ENCODE measurements around the gene R3HDM2. TPM values are rescaled to one million over a fixed set of nuclear protein-coding genes. Genes with fewer than 3 reads are reported as not detected.

Gene R3HDM2
- total and polyA plus RNA-seq, 2 of the 13 experiments (the other 11 are each of a cell fraction or from before 2014, with no cell fraction given) = 11.1 to 23.5 TPM

GRCh38 chr12:57456145-57456700 lies 25.4 kb upstream of the R3HDM2 start (continued):
- TF ChIP-seq ATF3 (CRISPR knock-in tag; IDR thresholded peaks at IDR 0.05) = no peak
- 0 out of 2 replicates have a peak, but pooled peaks have one; percentile 20 for TF ChIP-seq TBX2 (CRISPR knock-in tag; IDR thresholded peaks at IDR 0.05; ENCODE audit: borderline replicate concordance)
- TF ChIP-seq ZFYVE20 (CRISPR knock-in tag; IDR thresholded peaks at IDR 0.05; ENCODE audit: borderline replicate concordance, low read depth) = no peak
- TF ChIP-seq SNAI1 (CRISPR knock-in tag; IDR thresholded peaks at IDR 0.05; ENCODE audit: borderline replicate concordance) = no peak
- no peak for TF ChIP-seq ZNF580 (CRISPR knock-in tag; IDR thresholded peaks at IDR 0.05; ENCODE audit: borderline replicate concordance, low read depth)
- no peak for TF ChIP-seq MLX (CRISPR knock-in tag; IDR thresholded peaks at IDR 0.05)
- no peak for TF ChIP-seq NPAS2 (CRISPR knock-in tag; IDR thresholded peaks at IDR 0.05; ENCODE audit: borderline replicate concordance)
- no peak for TF ChIP-seq ZNF598 (CRISPR knock-in tag; IDR thresholded peaks at IDR 0.05; ENCODE audit: borderline replicate concordance)
- TF ChIP-seq HOXD1 (CRISPR knock-in tag; IDR thresholded peaks at IDR 0.05) = 0 out of 2 replicates have a peak, but pooled peaks have one; percentile 32
- TF ChIP-seq ZHX2 (IDR thresholded peaks at IDR 0.05; ENCODE audit: low read depth) = no peak
- TF ChIP-seq ZHX2 (CRISPR knock-in tag; IDR thresholded peaks at IDR 0.05; ENCODE audit: borderline replicate concordance) = no peak
- no peak for TF ChIP-seq ZNF543 (CRISPR knock-in tag; IDR thresholded peaks at IDR 0.05)
- TF ChIP-seq PBX2 (CRISPR knock-in tag; IDR thresholded peaks at IDR 0.05) = no peak
- TF ChIP-seq MEIS2 (CRISPR knock-in tag; IDR thresholded peaks at IDR 0.05) = no peak
- no peak for TF ChIP-seq XBP1 (CRISPR knock-in tag; IDR thresholded peaks at IDR 0.05)
- TF ChIP-seq SIX4 (CRISPR knock-in tag; IDR thresholded peaks at IDR 0.05) = no peak
- TF ChIP-seq TGIF2 (CRISPR knock-in tag; IDR thresholded peaks at IDR 0.05) = no peak
- no peak for TF ChIP-seq DNMT1 (CRISPR knock-in tag; IDR thresholded peaks at IDR 0.05)
- no peak for TF ChIP-seq ADNP (CRISPR knock-in tag; IDR thresholded peaks at IDR 0.05)
- 0 out of 2 replicates have a peak, but pooled peaks have one; percentile 20 for TF ChIP-seq ISL2 (CRISPR knock-in tag; IDR thresholded peaks at IDR 0.05)
- TF ChIP-seq ZNF530 (CRISPR knock-in tag; IDR thresholded peaks at IDR 0.05; ENCODE audit: low read depth) = no peak
- TF ChIP-seq ZNF232 (CRISPR knock-in tag; IDR thresholded peaks at IDR 0.05; ENCODE audit: borderline replicate concordance) = no peak
- TF ChIP-seq ZNF768 (CRISPR knock-in tag; IDR thresholded peaks at IDR 0.05) = no peak
